OCI-LY7 (cell line): ENCODE data around the gene FOXL1. TPM values are rescaled to one million over a fixed set of nuclear protein-coding genes. Genes with fewer than 3 reads are reported as not detected.

ENCODE experiments used
- BruUV-seq: library from RNA; stranded (reverse); fragments of 400-500 nt; replicated peaks from 2 replicates; lab custom pipeline; 2021; lab: Mats Ljungman, UMichigan
- CTCF ChIA-PET: fragments of 300-600 bp; sonication (Branson Sonifier 250); formaldehyde crosslinking; loops from one replicate; lab custom pipeline; 2022; ENCODE audit warnings: antibody characterized with exemption; ENCODE audit not compliant: unreplicated experiment; lab: Charles Lee
- POLR2A ChIA-PET: fragments of 300-600 bp; sonication (Branson Sonifier 250); formaldehyde crosslinking; loops from one replicate; lab custom pipeline; 2022; ENCODE audit warnings: antibody characterized with exemption; lab: Charles Lee
- DNase-seq: peaks from one replicate; pipeline ENCODE4 v3.0.0-alpha.2; 2015; ENCODE audit warnings: low spot score
- H2AFZ ChIP-seq: fragments of 200-600 bp; sonication (generic), shearing (Covaris generic); 2 replicates; pipeline ENCODE4 v1.6.1; 2014; ENCODE audit warnings: mild to moderate bottlenecking, antibody characterized with exemption, low read length, moderate library complexity
- H3K27ac ChIP-seq: fragments of 200-600 bp; sonication (generic); 2 replicates; pipeline ENCODE4 v1.5.1; 2014; ENCODE audit warnings: mixed run types, low read depth, mild to moderate bottlenecking, moderate library complexity, low read length, inconsistent platforms; ENCODE audit not compliant: poor library complexity, severe bottlenecking
- H3K36me3 ChIP-seq: fragments of 200-600 bp; sonication (generic); 2 replicates; pipeline ENCODE4 v1.6.1; 2014; ENCODE audit warnings: mild to moderate bottlenecking, antibody characterized with exemption, low read length, moderate library complexity, mixed read lengths; ENCODE audit not compliant: insufficient read depth
- H3K4me1 ChIP-seq: fragments of 200-600 bp; sonication (generic); 2 replicates; pipeline ENCODE4 v1.5.1; 2014; ENCODE audit warnings: mild to moderate bottlenecking, low read length; ENCODE audit not compliant: insufficient read depth, poor library complexity, severe bottlenecking
- H3K4me2 ChIP-seq: fragments of 200-600 bp; sonication (generic); 2 replicates; pipeline ENCODE4 v1.6.1; 2014; ENCODE audit warnings: mild to moderate bottlenecking, low read length
- H3K4me3 ChIP-seq: fragments of 200-600 bp; sonication (generic); 2 replicates; pipeline ENCODE4 v1.5.1; 2014; ENCODE audit warnings: mild to moderate bottlenecking, low read depth, low read length; ENCODE audit not compliant: poor library complexity, severe bottlenecking
- H3K79me2 ChIP-seq: fragments of 200-600 bp; sonication (generic); 2 replicates; pipeline ENCODE4 v1.6.1; 2016; ENCODE audit warnings: low read depth, mild to moderate bottlenecking, low read length, moderate library complexity, mixed read lengths; ENCODE audit not compliant: insufficient read depth
- H3K9me2 ChIP-seq: fragments of 200-600 bp; sonication (generic); 2 replicates; pipeline ENCODE4 v1.6.1; 2016; ENCODE audit warnings: mild to moderate bottlenecking, low read length, mixed read lengths; ENCODE audit not compliant: insufficient read depth
- H3K9me3 ChIP-seq: fragments of 200-600 bp; sonication (generic); 2 replicates; pipeline ENCODE4 v1.6.1; 2014; ENCODE audit warnings: mild to moderate bottlenecking, mixed run types, low read length, mixed read lengths
- H4K20me1 ChIP-seq: fragments of 200-600 bp; sonication (generic); 2 replicates; pipeline ENCODE4 v1.6.1; 2014; ENCODE audit warnings: mild to moderate bottlenecking, antibody characterized with exemption, low read length, moderate library complexity, mixed read lengths; ENCODE audit not compliant: insufficient read depth
- CTCF ChIP-seq: fragments of 200-600 bp; sonication (generic); conservative IDR thresholded peaks from 2 replicates; pipeline ENCODE4 v1.5.1; 2014; ENCODE audit warnings: mild to moderate bottlenecking, antibody characterized with exemption, low read length, moderate library complexity, mixed read lengths
- EZH2phosphoT487 ChIP-seq: fragments of 200-600 bp; sonication (generic); IDR thresholded peaks from 2 replicates; pipeline ENCODE4 v1.6.1; 2018; ENCODE audit warnings: low read depth, borderline replicate concordance, mild to moderate bottlenecking, mixed run types, antibody characterized with exemption, low read length, moderate library complexity, mixed read lengths
- intact Hi-C: fragments of 100-400 bp; cut with micrococcal nuclease; formaldehyde crosslinking; loops from one replicate; pipeline ENCODE4 v1.10.0; 2022; ENCODE audit not compliant: unreplicated experiment
- total RNA-seq, 2 experiments: library from RNA; depleted of rRNA in 1 of 2; stranded (reverse); fragments of >200 nt in 1 of 2; shearing (Covaris generic) in 1 of 2; gene quantifications; 2 replicates each; pipeline ENCODE4 v1.2.3, GENCODE V29; 2014 to 2022

Gene FOXL1
- total RNA-seq, 2 experiments from 2014 or later: 1.7 to 1.8 TPM

- H3K27ac ChIP-seq: no peak overlapping the region
- H3K9me3 ChIP-seq: no peaks in the 10 kb centered on the region
- H3K36me3 ChIP-seq: peaks cover 7% of the 10 kb centered on the region; the same call in 1 of the 2 replicates
- H3K4me1 ChIP-seq: peaks cover 3% of the 10 kb centered on the region
- no TSS peak for BruUV-seq
- intact Hi-C loops: no loop called here
- H3K4me3 ChIP-seq: no peak overlapping the region
- no peak overlapping the region for H2AFZ ChIP-seq
- H4K20me1 ChIP-seq: no peaks in the 10 kb centered on the region
- no peak for DNase-seq
- CTCF ChIA-PET: no interaction called here
- no peak overlapping the region for H3K4me2 ChIP-seq
- no peaks in the 10 kb centered on the region for H3K79me2 ChIP-seq
- H3K9me2 ChIP-seq: no peaks in the 10 kb centered on the region
- TF ChIP-seq CTCF: no peak
- TF ChIP-seq EZH2phosphoT487: no peak
- POLR2A ChIA-PET: no interaction called here
These were observed 31.1 kb upstream of the FOXL1 start for GRCh38 chr16:86547286-86547685.

GRCh38 chr16:86549076-86549892 lies 29.1 kb upstream of the FOXL1 start:
- Histone ChIP-seq H3K9me2 (no peaks in the 10 kb centered on the region), H3K4me2 (no peak overlapping the region), H3K4me1 (peaks cover 3% of the 10 kb centered on the region), H3K79me2 (peaks cover 2% of the 10 kb centered on the region; the same call in 1 of the 2 replicates), H3K27ac (no peak overlapping the region), H2AFZ (no peak overlapping the region), H3K9me3 (no peaks in the 10 kb centered on the region), H4K20me1 (no peaks in the 10 kb centered on the region), H3K36me3 (peaks cover 9% of the 10 kb centered on the region; the same call in 1 of the 2 replicates), H3K4me3 (no peak overlapping the region)
- BruUV-seq: no TSS peak
- ChIA-PET POLR2A (no interaction called here), CTCF (no interaction called here)
- DNase-seq: no peak
- intact Hi-C loops: no loop called here
- TF ChIP-seq CTCF: no peak
- TF ChIP-seq EZH2phosphoT487: no peak

- BruUV-seq: no TSS peak
- no peak overlapping the region for H3K27ac ChIP-seq
- ChIA-PET CTCF (no interaction called here), POLR2A (no interaction called here)
- intact Hi-C loops: no loop called here
- H3K4me1 ChIP-seq: peaks cover 3% of the 10 kb centered on the region
- DNase-seq: no peak
- H3K9me2 ChIP-seq: no peaks in the 10 kb centered on the region
- H3K36me3 ChIP-seq: peaks cover 9% of the 10 kb centered on the region; the same call in 1 of the 2 replicates
- no peak overlapping the region for H2AFZ ChIP-seq
- H3K4me2 ChIP-seq: no peak overlapping the region
- TF ChIP-seq EZH2phosphoT487 (no peak), CTCF (no peak)
- H3K4me3 ChIP-seq: no peak overlapping the region
- no peaks in the 10 kb centered on the region for H3K9me3 ChIP-seq
- H4K20me1 ChIP-seq: no peaks in the 10 kb centered on the region
- H3K79me2 ChIP-seq: peaks cover 7% of the 10 kb centered on the region; the same call in 1 of the 2 replicates
These were observed 28.5 kb upstream of the FOXL1 start for GRCh38 chr16:86549893-86550190.
